ENCODE results near the gene CAGE1. TPM values are rescaled to one million over a fixed set of nuclear protein-coding genes. Genes with fewer than 3 reads are reported as not detected.

The CAGE1 gene
- polyA plus RNA-seq, 3 donors, result not detected

GRCh38 chr6:7343546-7344475 lies 45.7 kb downstream of the CAGE1 start:
- H3K27ac ChIP-seq (ENCODE audit: low read depth in 1 of 2, low read length in 2 of 2), result no peak overlapping the region
- no peaks in the 10 kb centered on the region for H3K79me2 ChIP-seq (ENCODE audit: insufficient read depth, low read length)
- Mint-ChIP-seq H3K4me3 (peak overlapping the region in 1 of 2 donors; percentile 37), H3K27me3 (ENCODE audit: low read depth in 3 of 3) (peaks cover 0 to 2% (median 0%) of the 10 kb centered on the region in 3 donors), H3K36me3 (no peaks in the 10 kb centered on the region), H3K27ac (no peak overlapping the region), H3K9me3 (peaks cover 0 to 3% (median 2%) of the 10 kb centered on the region in 7 donors), H3K4me1 (peaks cover 23% of the 10 kb centered on the region)
- no peaks in the 10 kb centered on the region for H3K27me3 ChIP-seq (ENCODE audit: control insufficient read depth in 2 of 2, insufficient read depth in 2 of 2, low read length in 2 of 2)
- peak overlapping the region in 1 of 3 experiments; percentile 28 for H3K4me3 ChIP-seq (replicated peaks in 1 of 3; ENCODE audit: low read depth in 2 of 3, low read length in 3 of 3)
- H4K20me1 ChIP-seq (ENCODE audit: insufficient read depth, low read length), result no peaks in the 10 kb centered on the region
- H3K9me3 ChIP-seq (replicated peaks in 1 of 2; ENCODE audit: control insufficient read depth in 1 of 2, insufficient read depth in 1 of 2, low read length in 2 of 2), result no peaks in the 10 kb centered on the region
- intact Hi-C loops (cut with micrococcal nuclease), result no loop called here
- H3K4me2 ChIP-seq (replicated peaks; ENCODE audit: extremely low read depth, low read length, poor library complexity, severe bottlenecking), result no peak overlapping the region
- H3K9ac ChIP-seq (ENCODE audit: insufficient read depth, low read length, poor library complexity, severe bottlenecking), result no peak overlapping the region
- H3K36me3 ChIP-seq (replicated peaks in 1 of 2; ENCODE audit: control insufficient read depth in 1 of 2, insufficient read depth in 2 of 2, low read length in 2 of 2), result no peaks in the 10 kb centered on the region
- H2AFZ ChIP-seq (ENCODE audit: insufficient read depth, low read depth, low read length, poor library complexity, severe bottlenecking), result no peak overlapping the region
- TF ChIP-seq CTCF (IDR thresholded peaks at IDR 0.05), result no peak
- WGBS (ENCODE audit: insufficient coverage), result 95% methylated on average over 27 of the region's 29 CpGs
- no peak for DNase-seq
- H3K4me1 ChIP-seq (ENCODE audit: control insufficient read depth in 1 of 2, insufficient read depth in 2 of 2, low read length in 2 of 2), result no peaks in the 10 kb centered on the region

DNA sequence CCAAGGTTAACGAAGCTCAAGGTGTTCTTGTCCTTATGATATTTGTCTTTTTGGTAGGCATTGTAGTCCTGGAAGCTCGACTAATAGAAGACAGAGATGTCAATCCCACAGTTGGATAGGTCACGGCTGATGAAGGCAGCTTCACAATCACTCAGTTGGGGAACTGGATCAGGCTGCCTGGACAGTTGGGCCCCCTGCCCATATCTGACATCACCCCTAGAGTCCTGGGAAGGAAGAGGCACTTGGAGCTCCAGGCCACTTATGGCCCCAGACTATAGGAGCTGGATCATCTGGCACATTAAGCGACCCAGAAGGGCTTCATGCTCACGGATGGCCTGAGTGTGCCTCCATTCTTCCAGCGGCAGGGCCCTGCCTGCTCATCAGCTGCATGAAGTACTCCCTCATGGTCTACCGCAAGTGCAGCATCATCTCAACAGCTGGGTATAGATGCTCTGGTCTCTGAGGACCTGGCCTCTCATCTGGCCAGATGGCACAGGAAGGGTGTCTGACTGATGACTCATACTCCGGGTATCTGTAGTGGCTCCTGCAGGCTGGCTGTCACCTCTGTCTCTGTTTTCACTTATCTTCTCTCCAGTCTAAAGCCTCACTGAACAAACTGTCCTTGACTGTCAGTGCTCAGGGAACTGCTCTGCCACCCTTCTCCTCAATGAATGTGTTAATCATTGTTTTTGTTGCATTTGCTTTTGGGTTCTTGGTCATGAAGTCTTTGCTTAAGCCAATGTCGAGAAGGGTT lies 47.4 kb downstream of the CAGE1 start:
- no peaks in the 10 kb centered on the region for H3K79me2 ChIP-seq (ENCODE audit: insufficient read depth, low read length)
- no peak overlapping the region for H3K4me3 ChIP-seq (replicated peaks in 1 of 3; ENCODE audit: low read depth in 2 of 3, low read length in 3 of 3)
- Mint-ChIP-seq H3K4me3 (no peak overlapping the region), H3K9me3 (peaks cover 0 to 3% (median 2%) of the 10 kb centered on the region in 7 donors), H3K27me3 (ENCODE audit: low read depth in 3 of 3) (peaks cover 0 to 3% (median 0%) of the 10 kb centered on the region in 3 donors), H3K36me3 (no peaks in the 10 kb centered on the region), H3K27ac (no peak overlapping the region), H3K4me1 (peaks cover 16% of the 10 kb centered on the region)
- H3K9ac ChIP-seq (ENCODE audit: insufficient read depth, low read length, poor library complexity, severe bottlenecking), result no peak overlapping the region
- H3K27ac ChIP-seq (ENCODE audit: low read depth in 1 of 2, low read length in 2 of 2), result no peak overlapping the region
- no peaks in the 10 kb centered on the region for H3K9me3 ChIP-seq (replicated peaks in 1 of 2; ENCODE audit: control insufficient read depth in 1 of 2, insufficient read depth in 1 of 2, low read length in 2 of 2)
- H4K20me1 ChIP-seq (ENCODE audit: insufficient read depth, low read length), result no peaks in the 10 kb centered on the region
- DNase-seq, result no peak
- 89% methylated on average over 4 of the region's 9 CpGs for WGBS (ENCODE audit: insufficient coverage)
- no peak for TF ChIP-seq CTCF (IDR thresholded peaks at IDR 0.05)
- intact Hi-C loops (cut with micrococcal nuclease), result no loop called here
- no peak overlapping the region for H2AFZ ChIP-seq (ENCODE audit: insufficient read depth, low read depth, low read length, poor library complexity, severe bottlenecking)
- no peaks in the 10 kb centered on the region for H3K4me1 ChIP-seq (ENCODE audit: control insufficient read depth in 1 of 2, insufficient read depth in 2 of 2, low read length in 2 of 2)
- H3K4me2 ChIP-seq (replicated peaks; ENCODE audit: extremely low read depth, low read length, poor library complexity, severe bottlenecking), result no peak overlapping the region
- no peaks in the 10 kb centered on the region for H3K27me3 ChIP-seq (ENCODE audit: control insufficient read depth in 2 of 2, insufficient read depth in 2 of 2, low read length in 2 of 2)
- no peaks in the 10 kb centered on the region for H3K36me3 ChIP-seq (replicated peaks in 1 of 2; ENCODE audit: control insufficient read depth in 1 of 2, insufficient read depth in 2 of 2, low read length in 2 of 2)

Measured in CD14-positive monocyte (primary cell).